ENCODE measurements around the gene MICB.
"Not testable (repeated sequence)": the region's sequence is repeated elsewhere in the genome, so short reads cannot be mapped to it uniquely, and the experiment has no call there.

Gene MICB

DNA sequence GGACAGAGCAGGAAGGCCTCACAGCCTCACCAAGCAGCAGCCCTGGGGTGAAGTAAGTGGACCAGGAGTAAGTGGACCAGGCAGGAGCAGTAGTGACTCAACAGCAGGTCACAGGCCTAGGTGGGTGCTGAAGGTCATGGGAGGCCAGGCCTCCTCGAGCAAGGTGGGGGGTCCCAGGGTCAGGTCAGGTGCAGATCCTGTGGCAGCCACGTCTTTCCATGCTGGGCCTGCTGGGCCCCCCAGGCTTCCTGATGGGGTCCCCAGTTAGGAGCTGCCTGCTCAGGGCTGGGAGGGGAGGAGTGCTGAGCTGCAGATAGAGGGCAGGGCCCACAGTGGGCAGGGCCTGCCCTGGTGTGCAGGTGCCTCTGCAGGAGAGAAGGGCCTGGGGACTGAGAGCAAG lies 11.1 kb downstream of the MICB start:
- not testable (repeated sequence) for DNase-seq (ENCODE audit: low read depth)

DNA sequence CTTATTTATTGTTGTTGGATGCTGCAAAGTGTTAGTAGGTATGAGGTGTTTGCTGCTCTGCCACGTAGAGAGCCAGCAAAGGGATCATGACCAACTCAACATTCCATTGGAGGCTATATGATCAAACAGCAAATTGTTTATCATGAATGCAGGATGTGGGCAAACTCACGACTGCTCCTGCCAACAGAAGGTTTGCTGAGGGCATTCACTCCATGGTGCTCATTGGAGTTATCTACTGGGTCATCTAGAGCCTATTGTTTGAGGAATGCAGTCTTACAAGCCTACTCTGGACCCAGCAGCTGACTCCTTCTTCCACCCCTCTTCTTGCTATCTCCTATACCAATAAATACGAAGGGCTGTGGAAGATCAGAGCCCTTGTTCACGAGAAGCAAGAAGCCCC lies 12.1 kb downstream of the MICB start:
- DNase-seq (ENCODE audit: low read depth): no peak

DNA sequence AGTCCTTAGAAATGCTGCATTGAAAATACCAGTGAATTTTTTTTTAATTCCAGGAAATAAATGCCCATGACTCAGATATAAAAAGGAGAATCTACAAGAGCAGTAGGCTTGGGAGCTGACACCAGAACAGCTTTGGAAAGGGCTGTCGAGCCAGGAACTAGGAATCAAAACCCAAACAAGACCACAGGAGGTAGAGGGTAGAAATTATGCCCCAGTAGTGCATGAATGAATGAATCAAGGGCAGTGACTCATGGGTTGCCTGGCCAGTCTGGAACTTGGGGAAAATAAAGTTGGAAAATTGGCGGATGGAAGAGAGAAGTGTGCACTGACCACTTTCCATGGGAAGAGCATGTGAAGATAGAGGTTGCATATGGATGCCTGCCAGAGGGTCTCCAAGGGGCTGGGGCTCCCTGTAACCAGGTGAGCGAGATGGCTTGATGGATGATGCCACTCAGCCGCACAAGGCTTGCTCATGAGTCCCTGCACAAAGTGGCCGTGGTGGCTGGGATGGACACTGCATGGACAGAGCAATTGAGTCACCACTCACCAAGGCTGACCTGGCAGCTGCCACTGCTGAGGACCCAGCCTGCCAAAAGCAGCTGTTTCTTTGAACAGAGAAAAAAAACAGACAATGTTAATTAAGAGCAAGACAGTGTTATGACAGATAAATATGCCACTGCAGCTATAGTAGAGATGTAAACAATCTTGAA lies 15.7 kb downstream of the MICB start:
- no peak for DNase-seq (ENCODE audit: low read depth)

DNA sequence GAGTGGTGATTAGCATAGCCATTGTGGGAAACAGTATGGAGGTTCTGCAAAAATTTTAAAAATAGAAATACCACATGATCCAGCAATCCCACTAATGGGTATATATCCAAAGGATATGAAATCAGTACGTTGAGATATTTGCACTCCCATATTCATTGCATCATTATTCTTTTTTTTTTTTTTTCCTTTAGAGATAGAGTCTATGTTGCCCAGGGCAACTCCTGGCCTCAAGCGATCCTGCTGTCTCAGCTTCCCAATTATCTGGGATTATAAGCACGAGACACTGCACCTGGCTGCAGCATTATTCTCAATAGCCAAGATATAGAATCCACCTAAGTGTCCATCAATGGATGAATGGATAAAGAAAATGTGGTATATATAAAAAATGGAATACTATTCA lies 23.9 kb downstream of the MICB start:
- no peak for DNase-seq (ENCODE audit: low read depth)

DNA sequence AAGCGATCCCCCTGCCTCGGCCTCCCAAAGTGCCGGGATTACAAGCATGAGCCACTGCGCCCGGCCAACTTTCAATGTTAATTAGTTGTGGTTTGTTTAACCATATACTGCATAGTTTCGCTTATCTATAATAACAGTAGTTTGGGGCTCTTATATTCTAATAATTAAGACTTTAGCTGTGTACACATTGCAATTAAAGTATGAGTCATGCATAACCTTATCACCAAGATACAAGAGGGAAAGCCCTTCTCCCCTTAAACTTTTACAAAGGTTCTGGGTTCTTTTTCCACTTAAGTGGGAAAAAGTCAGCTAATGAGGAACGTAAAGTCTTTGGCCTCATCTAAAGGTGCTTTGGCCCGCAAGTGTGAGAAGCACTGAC lies 27.6 kb downstream of the MICB start:
- DNase-seq (ENCODE audit: low read depth): no peak

DNA sequence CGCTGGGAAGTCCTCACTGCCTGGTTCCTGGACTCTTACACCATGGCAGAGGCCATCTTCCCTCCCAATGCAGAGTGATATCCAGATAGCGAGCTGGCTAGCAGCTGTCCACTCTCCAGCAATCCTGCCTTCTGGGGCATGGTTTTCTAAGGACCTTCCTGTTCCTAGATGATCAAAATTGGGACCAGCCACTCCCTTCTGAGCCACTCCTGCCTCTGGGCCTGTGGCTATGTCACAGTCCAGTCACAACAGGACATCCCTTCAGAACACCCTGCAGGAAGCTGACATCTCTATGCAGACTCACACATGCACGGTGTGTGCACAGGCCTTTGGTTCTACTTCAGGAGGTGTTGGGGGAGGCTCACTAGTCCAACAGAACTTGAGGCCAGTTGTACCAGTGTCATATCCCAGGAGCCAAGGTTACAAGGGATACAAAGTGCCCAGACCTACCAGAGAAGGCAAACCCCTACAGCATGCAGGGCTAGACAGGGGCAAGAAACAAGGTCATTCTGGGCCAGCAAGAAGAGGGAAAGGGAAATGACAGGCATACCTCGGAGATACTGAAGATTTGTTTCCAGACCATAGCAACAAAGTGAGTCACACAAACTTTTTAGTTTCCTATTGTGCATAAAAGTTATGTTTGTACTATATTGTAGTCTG lies 28.1 kb downstream of the MICB start:
- DNase-seq (ENCODE audit: low read depth): no peak

DNA sequence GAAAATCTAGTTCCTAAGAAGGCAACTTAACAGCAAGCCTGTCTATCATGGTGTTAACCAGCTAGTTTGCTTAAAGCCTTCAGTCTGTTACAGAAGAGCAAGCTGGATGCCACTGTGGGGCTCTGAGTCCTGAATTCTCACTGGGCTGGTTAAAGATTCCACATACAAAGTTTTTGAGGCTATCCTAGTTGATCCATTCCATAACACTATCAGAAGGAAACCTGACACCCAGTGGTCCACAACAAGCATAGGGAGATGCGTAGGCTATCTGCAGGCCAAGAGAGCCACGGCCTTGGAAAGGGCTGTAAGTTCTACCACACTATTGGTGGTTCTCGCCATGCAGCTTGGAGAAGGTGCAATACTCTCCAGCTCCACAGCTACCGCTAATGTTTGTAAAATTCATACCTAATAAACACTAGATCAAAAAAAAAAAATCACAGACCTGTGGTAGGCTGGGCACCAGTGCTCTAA lies 30.4 kb downstream of the MICB start:
- DNase-seq (ENCODE audit: low read depth): no peak

DNA sequence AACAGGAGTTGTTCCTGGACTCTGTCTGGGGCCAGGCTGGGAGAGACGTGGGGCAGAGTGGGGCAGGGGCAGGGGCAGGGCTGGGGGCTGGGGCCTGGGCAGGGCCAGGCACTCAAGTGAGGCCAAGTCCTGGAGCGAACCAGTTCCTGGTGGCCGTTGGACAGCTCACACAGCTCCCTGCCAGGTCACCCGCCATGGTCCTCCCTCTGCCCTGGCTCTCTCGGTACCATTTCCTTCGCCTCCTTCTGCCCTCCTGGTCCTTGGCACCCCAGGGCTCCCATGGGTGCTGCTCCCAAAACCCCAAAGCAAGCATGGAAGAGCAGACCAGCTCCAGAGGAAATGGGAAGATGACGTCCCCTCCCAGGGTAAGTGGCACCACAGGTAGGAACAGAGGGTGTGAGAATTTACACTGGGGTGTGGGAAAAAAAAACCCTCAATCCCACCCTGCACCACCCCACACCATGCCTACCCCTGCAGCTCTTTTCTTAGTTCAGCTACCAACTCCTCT lies 30.9 kb downstream of the MICB start, which contains the start of gene MCCD1:
Gene MCCD1, plus strand, starts transcription at position 142 of the 508 bp plus-strand sequence. Its CDS starts 53 bp downstream, at position 195.
- no peak for DNase-seq (ENCODE audit: low read depth)

DNA sequence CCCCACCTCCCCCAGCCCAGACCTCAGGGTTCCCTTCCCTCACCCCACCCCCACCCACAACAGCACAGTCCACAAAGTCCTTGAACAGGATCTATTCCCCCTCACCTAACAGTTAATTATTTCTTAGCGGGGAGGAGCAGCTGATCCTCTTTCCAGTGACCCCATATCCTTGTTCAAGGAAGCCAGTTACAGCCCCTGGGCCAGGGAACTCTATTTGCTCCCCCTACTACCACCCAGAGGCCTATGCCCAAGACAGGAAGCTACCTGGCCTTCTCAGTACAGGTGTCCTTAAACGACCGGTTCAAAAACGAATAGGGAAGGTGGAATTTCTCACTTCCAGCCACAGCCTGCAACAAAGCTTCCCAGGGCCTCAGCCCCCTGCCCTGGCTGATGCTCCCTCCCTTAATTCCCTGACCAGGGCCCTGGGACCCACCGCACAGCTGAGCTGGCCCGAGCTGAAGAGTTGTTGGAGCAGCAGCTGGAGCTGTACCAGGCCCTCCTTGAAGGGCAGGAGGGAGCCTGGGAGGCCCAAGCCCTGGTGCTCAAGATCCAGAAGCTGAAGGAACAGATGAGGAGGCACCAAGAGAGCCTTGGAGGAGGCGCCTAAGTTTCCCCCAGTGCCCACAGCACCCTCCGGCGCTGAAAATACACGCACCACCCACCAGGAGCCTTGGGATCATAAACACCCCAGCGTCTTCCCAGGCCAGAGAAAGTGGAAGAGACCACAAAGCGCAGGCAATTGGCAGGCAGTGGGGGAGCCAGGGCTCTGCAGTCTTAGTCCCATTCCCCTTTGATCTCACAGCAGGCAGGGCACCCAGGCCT lies 31.6 kb downstream of the MICB start:
- DNase-seq (ENCODE audit: low read depth): no peak

DNA sequence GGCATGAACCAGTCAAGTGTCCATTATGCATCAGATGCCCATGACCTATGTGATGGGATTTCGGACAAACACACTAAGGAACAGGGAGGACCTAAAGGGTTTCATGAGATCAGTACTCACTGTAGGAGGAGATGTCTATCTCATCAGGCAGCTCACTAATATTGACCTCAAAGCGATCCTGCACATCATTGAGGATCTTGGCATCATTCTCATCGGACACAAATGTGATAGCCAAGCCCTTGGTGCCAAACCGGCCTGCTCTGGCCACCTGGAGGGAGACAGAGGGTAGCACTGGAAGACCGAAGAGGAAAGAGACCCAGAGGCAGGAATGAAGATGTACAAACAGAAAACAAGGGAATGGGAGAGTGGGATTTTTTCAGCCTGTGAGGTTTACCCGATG lies 32.7 kb downstream of the MICB start:
- no peak for DNase-seq (ENCODE audit: low read depth)

DNA sequence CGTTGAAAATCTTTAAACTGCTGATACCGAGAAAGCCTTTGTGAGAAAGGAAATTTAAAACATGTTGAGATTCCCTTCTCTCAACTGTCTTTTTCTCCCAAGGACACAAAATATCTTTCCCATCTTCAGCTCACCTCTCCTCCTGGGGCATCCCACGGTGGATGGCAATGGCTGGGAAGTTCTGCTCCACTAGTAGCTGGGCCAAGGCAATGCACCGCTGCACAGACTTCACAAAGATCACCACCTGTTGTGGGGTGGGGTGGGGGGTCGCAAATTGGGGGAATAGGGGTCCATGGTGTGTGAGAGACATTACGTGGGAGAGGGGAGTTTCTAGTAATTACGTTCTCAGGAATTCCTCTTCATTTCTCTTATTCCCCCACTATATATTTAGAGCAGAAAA lies 33.2 kb downstream of the MICB start:
- DNase-seq (ENCODE audit: low read depth): no peak

DNA sequence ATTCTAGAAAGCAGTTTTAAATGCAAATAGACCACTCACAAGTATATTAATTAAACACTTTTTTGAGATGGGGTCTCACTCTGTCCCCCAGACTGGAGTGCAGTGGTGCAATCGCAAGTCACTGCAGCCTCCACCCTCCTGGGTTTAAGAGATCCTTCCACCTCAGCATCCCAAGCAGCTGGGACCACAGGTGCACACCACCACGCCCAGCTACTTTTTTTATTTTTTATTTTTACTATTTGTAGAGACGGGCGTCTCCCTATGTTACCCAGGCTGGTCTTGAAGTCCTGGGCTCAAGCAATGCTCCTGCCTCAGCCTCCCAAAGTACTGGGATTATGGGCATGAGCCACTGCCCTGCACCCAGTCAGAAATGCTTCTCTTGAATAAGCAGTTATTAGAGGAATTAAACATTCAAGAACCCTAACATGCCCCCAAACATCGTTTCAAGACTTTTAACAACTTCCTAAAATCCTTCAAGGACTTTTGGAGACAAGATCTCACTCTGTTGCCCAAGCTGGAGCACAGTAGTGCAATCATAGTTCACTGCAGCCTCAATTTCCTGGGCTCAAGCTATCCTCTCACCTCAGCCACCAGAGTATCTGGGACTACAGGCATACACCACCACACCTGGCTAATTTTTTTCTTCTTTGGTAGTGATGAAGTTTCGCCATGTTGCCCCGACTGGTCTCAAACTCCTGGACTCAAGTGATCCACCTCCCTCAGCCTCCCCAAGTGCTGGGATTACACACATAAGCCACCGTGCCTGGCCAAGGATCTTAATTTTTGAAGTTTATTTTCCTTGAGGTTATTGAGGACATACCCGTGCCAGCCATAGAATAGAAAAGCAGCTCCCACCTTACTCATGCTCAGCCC lies 34.1 kb downstream of the MICB start:
- DNase-seq (ENCODE audit: low read depth): no peak

DNA sequence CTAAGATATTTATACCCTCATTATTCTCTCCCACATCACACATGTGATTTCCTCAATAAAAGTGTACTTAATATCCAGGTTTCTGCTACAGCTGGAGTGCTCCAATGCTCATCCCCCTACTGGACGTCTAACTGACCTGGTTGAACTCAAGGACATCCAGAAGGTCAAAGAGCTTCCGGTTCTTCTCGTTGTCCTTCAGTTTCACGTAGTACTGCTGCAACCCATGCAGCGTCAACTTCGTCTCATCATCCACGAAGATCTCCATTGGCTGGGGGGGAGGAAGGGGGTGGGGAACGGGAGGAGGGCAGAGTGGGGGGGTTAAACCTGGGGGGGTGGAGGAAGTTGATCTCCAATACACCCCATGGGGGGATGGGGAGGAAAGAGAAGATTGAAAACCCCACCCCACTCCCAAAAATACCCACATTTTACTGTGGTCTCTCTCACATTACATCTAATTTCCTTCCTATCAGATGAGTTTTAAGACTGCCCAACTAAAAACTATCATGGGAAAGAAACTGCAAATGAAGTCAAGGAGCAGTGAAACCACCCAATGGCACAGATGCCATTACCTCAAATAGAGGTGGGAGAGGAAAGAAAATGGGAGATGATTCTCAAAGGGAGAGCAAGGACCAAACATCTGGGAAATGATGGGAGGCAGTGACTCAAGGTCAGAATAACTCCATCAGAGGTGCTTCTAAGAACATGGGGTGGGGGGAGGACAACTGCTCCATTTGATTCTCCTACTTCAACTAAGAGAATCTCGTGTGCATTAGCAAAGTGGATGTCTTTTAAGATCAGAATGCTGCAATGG lies 34.9 kb downstream of the MICB start:
- no peak for DNase-seq (ENCODE audit: low read depth)

DNA sequence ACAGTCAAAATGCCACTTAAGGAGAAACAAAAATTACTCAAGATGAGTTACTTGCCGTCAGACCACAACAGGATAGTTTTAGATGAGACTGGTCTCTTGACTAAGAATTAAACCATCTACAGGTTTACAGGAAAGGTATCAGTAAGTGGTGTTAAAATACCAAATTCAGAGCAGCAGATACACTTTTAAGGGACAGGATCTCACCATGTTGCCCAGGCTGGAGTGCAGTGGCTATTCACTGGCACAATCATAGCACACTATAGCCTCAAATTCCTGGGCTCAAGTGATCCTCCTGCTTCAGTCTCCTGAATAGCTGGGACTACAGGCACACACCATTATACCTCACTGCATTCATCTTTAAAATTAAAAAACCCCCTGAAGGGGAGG lies 35.5 kb downstream of the MICB start:
- no peak for DNase-seq (ENCODE audit: low read depth)

DNA sequence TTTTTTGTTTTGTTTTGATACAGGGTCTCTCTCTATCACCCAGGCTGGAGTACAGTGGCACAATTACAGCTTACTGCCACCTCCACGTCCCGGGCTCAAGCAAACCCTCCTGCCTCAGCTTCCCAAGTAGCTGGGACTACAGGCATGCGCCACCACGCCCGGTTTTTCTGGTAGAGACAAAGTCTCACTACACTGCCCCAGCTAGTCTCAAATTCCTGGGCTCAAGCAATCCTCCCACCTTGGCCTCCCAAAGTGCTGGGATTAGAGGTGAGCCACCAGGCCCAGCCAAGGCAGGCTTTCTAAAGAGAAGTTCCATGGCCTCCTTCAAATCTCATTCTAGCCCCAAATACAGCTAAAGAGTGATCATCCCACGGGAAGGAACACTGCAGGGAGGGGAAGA lies 36.1 kb downstream of the MICB start:
- no peak for DNase-seq (ENCODE audit: low read depth)

DNA sequence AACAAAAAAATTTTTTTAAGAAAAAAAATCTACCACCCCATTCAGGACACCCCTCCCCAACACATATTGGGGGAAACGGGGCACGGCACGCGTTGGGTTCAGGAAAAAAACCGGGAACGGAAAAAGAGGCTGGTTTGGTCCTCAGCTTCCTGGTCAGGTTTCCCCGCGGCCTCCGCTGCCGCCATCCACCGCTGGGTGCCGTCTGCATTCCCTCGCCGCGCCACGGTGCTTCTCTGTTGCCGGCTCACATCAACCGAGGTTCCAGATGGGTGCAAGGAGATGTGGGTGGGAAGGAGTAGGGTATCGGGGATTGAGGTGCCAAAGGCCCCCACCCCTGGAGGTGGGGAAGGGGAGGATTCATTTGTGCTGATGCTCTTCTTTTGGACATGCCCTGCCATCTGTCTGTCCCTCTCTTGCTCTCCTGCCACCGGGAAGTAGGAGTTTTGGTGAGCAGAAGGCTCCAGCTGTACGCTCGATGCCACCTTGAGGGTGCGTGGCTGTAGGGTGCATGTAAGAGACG lies 36.6 kb downstream of the MICB start:
- no peak for DNase-seq (ENCODE audit: low read depth)

DNA sequence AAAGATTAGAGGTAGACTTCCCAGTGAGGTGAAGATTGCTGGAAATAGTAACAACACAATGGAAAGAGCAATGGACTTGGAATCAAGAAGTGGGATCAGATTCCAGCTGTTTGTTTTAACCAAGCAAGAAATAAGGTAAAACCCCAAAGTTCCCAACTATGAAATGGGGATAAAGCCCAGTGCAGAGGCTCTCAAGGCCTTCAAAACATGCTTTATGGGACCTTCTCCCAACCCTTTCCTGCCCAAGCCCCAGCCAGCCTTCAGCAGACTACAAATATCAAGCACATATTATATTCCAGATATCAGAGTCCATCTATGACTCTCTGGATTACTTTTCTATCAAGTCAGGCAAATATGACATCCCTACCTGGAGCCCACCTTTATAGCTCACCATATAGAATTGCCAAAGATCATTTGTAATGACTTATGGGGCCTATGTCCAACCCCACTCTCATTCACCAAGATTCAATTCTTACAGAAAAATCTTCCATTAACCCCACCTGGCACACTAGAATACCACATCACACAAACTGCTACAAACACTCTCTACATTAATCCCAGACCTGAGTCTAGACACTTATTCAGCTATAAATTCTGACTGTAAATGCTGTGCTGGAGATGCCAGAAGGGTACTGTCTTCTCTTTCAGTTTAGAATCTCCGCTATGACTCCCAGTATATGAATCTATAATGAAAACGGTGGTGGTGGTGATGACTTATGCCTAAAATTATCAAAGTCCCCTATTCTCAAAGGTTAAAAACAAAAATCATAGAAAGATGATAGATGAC lies 37.8 kb downstream of the MICB start:
- DNase-seq (ENCODE audit: low read depth): no peak

DNA sequence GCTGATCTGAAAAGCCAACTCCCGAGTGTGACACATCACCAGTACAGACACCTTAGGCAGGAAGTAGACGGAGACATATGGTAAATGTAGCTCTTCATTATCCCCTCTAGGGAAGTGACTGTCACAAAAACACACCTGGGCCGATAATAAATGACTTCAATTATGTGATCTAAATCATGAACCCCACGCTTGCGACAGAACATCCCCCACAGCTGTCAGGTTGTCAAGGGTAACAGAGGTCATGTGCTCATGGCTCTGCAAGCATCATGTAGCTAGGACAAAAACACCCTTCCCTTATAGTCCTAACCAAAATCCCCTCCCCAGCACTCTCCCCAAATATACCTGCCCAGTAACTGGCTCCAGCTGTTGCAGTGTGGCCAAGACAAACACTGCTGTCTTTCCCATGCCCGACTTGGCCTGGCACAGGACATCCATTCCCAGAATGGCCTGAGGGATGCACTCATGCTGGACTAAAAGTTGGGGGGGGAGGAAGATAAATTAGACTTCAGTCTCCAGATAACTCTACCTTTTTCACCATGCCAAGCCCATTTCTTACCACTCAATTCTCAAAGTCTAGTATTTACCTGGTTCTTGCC lies 41.0 kb downstream of the MICB start:
- DNase-seq (ENCODE audit: low read depth): no peak

DNA sequence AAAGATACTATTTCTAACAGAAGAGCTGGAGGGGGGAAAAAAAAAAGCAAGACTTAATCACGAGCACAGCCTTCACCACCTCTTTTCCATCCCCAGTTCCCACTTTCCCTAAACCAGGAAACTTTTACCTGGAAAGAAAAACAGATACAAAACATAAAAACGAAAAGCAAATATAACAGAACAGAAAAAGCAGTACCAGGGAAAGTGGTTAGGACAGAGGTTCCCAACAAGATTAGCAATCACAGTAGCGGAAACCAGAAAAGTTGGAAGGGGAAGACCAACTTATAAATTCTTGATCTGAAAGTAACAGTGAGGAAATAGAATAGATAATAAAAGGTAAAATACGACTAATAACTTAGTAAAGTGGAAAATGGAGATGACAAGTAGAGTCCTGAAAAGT lies 42.7 kb downstream of the MICB start:
- DNase-seq (ENCODE audit: low read depth): no peak
